ENCODE measurements around the gene SMU1. TPM values are rescaled to one million over a fixed set of nuclear protein-coding genes. Genes with fewer than 3 reads are reported as not detected.

SMU1 gene
- total and polyA plus RNA-seq, 4 experiments from 2014 or later: 21.8 to 33.0 (median 31.2) TPM

DNA sequence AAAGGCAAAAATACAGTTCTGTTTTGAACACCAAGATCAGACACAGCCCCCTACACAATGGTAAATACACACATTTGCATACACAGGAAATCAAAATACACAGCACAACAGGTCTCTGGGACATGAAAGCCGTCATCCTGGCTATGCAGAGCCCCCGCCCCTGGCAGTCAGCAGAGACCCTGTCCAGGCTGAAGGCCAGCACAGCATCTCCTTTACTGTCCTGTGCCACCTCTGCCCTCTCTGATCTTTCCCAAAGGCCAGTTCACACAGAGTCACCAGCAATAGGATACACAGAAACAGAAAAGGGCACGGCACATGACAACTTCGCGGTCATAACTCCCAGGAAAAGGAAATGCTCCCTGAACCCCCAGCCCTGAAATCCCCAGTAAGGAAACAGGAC is 34.2 kb upstream of the SMU1 start:
- Histone ChIP-seq H3K36me3 (ENCODE audit: insufficient read depth, low read length) (peaks cover 42% of the 10 kb centered on the region), H3K9me3 (ENCODE audit: control insufficient read depth in 1 of 2, low read length in 2 of 2) (no peaks in the 10 kb centered on the region), H3K27ac (ENCODE audit: low read depth, low read length) (no peak overlapping the region), H3K27me3 (ENCODE audit: insufficient read depth, low read length) (no peaks in the 10 kb centered on the region), H3K4me3 (ENCODE audit: low read length in 2 of 2) (no peak overlapping the region), H3K4me1 (ENCODE audit: insufficient read depth, low read length) (no peaks in the 10 kb centered on the region)
- Mint-ChIP-seq H3K27ac (peak overlapping the region in 6 of 7 donors; percentile 29 to 75 (median 62)), H3K36me3 (peaks cover 32 to 53% of the 10 kb centered on the region in 2 donors), H3K4me1 (peaks cover 0 to 8% (median 4%) of the 10 kb centered on the region in 4 donors), H3K27me3 (no peaks in the 10 kb centered on the region), H3K4me3 (no peak overlapping the region), H3K9me3 (no peaks in the 10 kb centered on the region)
- intact Hi-C loops (cut with micrococcal nuclease): no loop called here
- POLR2A ChIA-PET (ENCODE audit: partially characterized antibody): no interaction called here
- CTCF ChIA-PET (ENCODE audit: partially characterized antibody): no interaction called here
- DNase-seq: no peak

DNA sequence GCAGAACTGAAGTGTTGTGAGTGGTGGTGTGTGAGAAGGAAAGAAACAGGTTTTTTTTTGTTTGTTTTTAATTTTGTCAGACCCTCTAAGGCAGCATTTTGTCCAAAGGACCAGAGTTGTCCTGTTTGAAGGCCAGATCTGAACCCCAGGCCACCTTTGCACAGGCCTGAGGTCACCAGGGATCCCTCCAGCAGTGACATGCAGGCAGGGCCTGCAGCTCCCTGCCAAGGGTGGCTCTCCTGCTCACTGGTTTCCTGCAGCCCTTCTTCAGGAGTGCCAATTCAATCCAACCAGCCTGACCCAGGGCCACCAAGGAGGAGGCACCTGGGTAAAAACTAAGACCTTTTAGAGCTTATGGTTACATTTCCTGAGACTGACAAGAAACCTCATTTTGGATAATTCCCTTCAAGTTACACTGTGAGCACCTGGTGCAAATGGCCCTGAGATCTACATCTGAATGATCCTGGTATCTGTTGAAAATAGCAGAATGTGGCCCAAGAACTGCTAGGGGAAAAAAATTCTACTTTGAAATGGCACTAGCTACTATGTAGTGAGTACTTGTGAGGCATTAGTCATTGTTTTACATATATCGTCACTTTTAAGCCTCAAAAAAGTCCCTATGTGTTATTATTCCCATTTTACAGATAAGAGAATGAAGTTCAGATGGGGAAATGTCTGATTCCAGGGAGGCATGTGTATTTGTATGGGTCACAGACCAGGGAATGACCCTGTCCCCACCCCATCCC is 33.5 kb upstream of the SMU1 start:
- intact Hi-C loops (cut with micrococcal nuclease): no loop called here
- CTCF ChIA-PET (ENCODE audit: partially characterized antibody): interaction anchor here (1.2 kb wide), 2 partner anchors 27 to 61 kb away, joined by 3 to 4 read pairs; no protein-coding TSS in a partner anchor
- H3K36me3 Mint-ChIP-seq: peaks cover 32 to 46% of the 10 kb centered on the region in 2 donors

DNA sequence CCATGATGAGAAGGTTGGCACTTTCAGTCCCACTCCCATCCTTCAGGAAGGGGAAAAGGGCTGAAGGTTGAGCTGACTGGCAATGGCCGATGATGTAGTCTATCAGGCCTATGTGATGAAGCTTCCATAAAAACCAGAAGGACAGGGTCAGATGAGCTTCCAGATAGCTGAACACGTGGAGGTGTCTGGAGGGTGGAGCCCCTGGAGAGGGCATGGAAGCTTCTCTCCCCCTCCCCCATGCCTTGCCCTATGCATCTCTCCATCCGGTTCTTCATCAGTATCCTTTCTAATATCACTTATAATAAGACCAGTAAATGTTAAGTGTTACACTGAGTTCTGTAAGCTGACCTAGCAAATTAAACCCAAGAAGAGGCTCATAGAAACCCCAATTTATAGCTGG is 32.6 kb upstream of the SMU1 start:
- ChIA-PET POLR2A (ENCODE audit: partially characterized antibody) (interaction anchor here (0.9 to 1.8 kb wide), 2 partner anchors 37 to 58 kb away, joined by 4 to 5 read pairs; partner anchors contain the start of gene B4GALT1), CTCF (ENCODE audit: partially characterized antibody) (interaction anchor here (1.2 to 1.3 kb wide), 3 partner anchors 28 to 117 kb away, joined by 3 to 8 read pairs (median 4); no protein-coding TSS in a partner anchor)
- Mint-ChIP-seq H3K27ac (peak overlapping the region in 3 of 7 donors; percentile 27 to 40 (median 32)), H3K9me3 (no peaks in the 10 kb centered on the region), H3K4me1 (peaks cover 0 to 8% (median 5%) of the 10 kb centered on the region in 4 donors), H3K27me3 (no peaks in the 10 kb centered on the region), H3K36me3 (peaks cover 27 to 37% of the 10 kb centered on the region in 2 donors), H3K4me3 (no peak overlapping the region)
- Histone ChIP-seq H3K9me3 (ENCODE audit: control insufficient read depth in 1 of 2, low read length in 2 of 2) (no peaks in the 10 kb centered on the region), H3K4me1 (ENCODE audit: insufficient read depth, low read length) (no peaks in the 10 kb centered on the region), H3K36me3 (ENCODE audit: insufficient read depth, low read length) (peaks cover 26% of the 10 kb centered on the region), H3K27ac (ENCODE audit: low read depth, low read length) (no peak overlapping the region), H3K4me3 (ENCODE audit: low read length in 2 of 2) (no peak overlapping the region), H3K27me3 (ENCODE audit: insufficient read depth, low read length) (no peaks in the 10 kb centered on the region)
- intact Hi-C loops (cut with micrococcal nuclease): no loop called here
- no peak for DNase-seq

More for the DNA sequence above, 33.5 kb upstream of the SMU1 start:
- Histone ChIP-seq H3K36me3 (ENCODE audit: insufficient read depth, low read length) (peaks cover 35% of the 10 kb centered on the region), H3K27me3 (ENCODE audit: insufficient read depth, low read length) (no peaks in the 10 kb centered on the region), H3K4me1 (ENCODE audit: insufficient read depth, low read length) (no peaks in the 10 kb centered on the region), H3K4me3 (ENCODE audit: low read length in 2 of 2) (no peak overlapping the region), H3K9me3 (ENCODE audit: control insufficient read depth in 1 of 2, low read length in 2 of 2) (no peaks in the 10 kb centered on the region), H3K27ac (ENCODE audit: low read depth, low read length) (no peak overlapping the region)
- no peak for DNase-seq
- no peaks in the 10 kb centered on the region for H3K27me3 Mint-ChIP-seq
- H3K9me3 Mint-ChIP-seq: no peaks in the 10 kb centered on the region
- H3K4me1 Mint-ChIP-seq: peaks cover 0 to 8% (median 4%) of the 10 kb centered on the region in 4 donors
- POLR2A ChIA-PET (ENCODE audit: partially characterized antibody): interaction anchor here (1.8 kb wide), 1 partner anchor 57 kb away, joined by 4 read pairs; the partner anchor contains the start of gene B4GALT1
- peak overlapping the region in 6 of 7 donors; percentile 47 to 85 (median 64) for H3K27ac Mint-ChIP-seq
- H3K4me3 Mint-ChIP-seq: no peak overlapping the region

DNA sequence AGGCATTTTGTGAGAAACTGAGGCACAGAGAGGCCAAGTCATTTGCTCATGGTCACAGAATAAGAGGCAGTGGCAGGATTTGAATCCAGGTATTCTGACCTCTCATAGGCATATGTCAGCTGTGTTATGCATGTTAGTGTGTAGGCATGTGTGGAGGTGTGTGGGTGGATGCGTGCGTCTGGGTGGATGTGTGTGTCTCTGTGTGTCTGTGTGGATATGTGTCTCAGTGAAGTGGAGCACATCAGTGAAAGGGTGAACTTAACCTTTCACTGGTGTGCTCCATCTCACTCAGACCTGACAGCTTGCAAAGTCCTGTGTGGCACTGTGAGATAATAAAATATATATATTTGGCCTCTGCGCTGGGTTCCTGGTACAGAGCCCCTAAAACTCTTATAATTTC is 32.0 kb upstream of the SMU1 start:
- peak overlapping the region in 3 of 7 donors; percentile 3 to 56 (median 9) for H3K27ac Mint-ChIP-seq
- ChIA-PET POLR2A (ENCODE audit: partially characterized antibody) (interaction anchor here (0.6 to 1.8 kb wide), 3 partner anchors 38 to 61 kb away, joined by 4 to 5 read pairs (median 4); partner anchors contain the start of gene B4GALT1), CTCF (ENCODE audit: partially characterized antibody) (interaction anchor here (1.3 kb wide), 1 partner anchor 118 kb away, joined by 8 read pairs; no protein-coding TSS in a partner anchor)

DNA sequence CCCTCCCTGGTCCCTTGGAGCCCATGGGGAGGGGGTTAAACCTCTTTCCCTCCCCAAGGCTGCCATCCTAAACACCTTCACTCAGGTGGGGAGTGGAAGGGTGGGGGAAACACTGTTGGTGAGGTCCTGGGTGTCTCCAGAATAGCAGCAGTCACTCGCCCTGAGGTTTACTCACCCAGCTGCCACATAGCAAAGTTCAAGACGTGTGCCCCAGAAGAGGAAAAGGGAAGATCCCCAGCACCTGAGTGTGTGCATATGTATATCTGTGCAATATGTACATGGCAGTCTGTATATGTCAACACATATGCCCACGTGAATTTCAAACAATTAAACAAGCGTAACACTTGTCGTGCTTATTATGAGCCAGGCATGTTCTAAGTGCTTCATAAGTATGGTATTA is 31.3 kb upstream of the SMU1 start:
- H3K36me3 Mint-ChIP-seq: peaks cover 15 to 24% of the 10 kb centered on the region in 2 donors
- CTCF ChIA-PET (ENCODE audit: partially characterized antibody): no interaction called here

More for the DNA sequence above, 32.0 kb upstream of the SMU1 start:
- H3K9me3 Mint-ChIP-seq: no peaks in the 10 kb centered on the region
- intact Hi-C loops (cut with micrococcal nuclease): no loop called here
- peaks cover 0 to 8% (median 5%) of the 10 kb centered on the region in 4 donors for H3K4me1 Mint-ChIP-seq
- H3K27me3 Mint-ChIP-seq: no peaks in the 10 kb centered on the region
- no peak for DNase-seq
- H3K27me3 ChIP-seq (ENCODE audit: insufficient read depth, low read length): no peaks in the 10 kb centered on the region
- peaks cover 20% of the 10 kb centered on the region for H3K36me3 ChIP-seq (ENCODE audit: insufficient read depth, low read length)
- no peak overlapping the region for H3K27ac ChIP-seq (ENCODE audit: low read depth, low read length)
- H3K9me3 ChIP-seq (ENCODE audit: control insufficient read depth in 1 of 2, low read length in 2 of 2): no peaks in the 10 kb centered on the region
- H3K4me3 ChIP-seq (ENCODE audit: low read length in 2 of 2): no peak overlapping the region
- H3K36me3 Mint-ChIP-seq: peaks cover 21 to 31% of the 10 kb centered on the region in 2 donors
- no peaks in the 10 kb centered on the region for H3K4me1 ChIP-seq (ENCODE audit: insufficient read depth, low read length)
- no peak overlapping the region for H3K4me3 Mint-ChIP-seq

DNA sequence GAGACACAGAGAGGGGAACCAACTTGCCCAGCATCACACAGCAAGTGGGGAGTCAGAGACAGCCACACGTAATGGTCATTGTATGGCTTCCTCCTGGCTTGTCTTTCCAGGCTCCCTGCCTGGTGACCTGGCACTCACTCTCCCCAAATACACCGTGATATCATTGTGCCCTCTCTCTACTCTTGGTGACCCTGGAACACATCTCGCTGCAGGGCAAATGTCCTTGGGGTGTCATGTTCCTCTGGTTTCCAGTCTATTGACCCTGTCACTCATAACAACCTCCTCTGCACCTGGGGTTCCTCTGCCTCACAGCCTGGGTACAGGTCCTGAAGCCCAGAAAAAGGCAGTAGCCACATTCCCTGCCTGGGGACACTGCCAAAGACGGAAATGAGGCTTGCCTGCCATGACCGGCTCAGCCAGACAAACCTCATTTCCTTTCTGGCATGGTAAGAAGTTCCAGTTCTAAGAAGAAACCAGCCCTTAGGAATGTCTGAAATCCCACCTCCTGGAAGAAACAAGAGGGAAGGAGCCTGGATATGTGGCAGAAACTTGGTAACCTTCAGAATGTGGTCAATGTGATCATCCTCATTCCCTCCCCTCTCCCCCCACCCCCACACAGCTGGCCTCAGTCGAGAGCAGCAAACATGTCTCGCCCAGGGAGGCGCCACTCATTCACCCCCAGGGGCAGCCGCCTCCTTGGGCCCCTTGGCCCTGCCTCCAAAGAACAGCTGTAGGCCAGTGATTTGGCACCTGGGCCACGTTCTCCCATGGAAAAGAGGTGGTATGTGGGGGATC is 30.6 kb upstream of the SMU1 start:
- Histone ChIP-seq H3K27ac (ENCODE audit: low read depth, low read length) (no peak overlapping the region), H3K27me3 (ENCODE audit: insufficient read depth, low read length) (no peaks in the 10 kb centered on the region), H3K4me1 (ENCODE audit: insufficient read depth, low read length) (no peaks in the 10 kb centered on the region), H3K36me3 (ENCODE audit: insufficient read depth, low read length) (peaks cover 6% of the 10 kb centered on the region), H3K4me3 (ENCODE audit: low read length in 2 of 2) (no peak overlapping the region), H3K9me3 (ENCODE audit: control insufficient read depth in 1 of 2, low read length in 2 of 2) (no peaks in the 10 kb centered on the region)
- ChIA-PET CTCF (ENCODE audit: partially characterized antibody) (interaction anchor here (1.3 kb wide), 2 partner anchors 51 to 64 kb away, joined by 3 to 7 read pairs; no protein-coding TSS in a partner anchor), POLR2A (ENCODE audit: partially characterized antibody) (no interaction called here)
- peaks cover 0 to 8% (median 4%) of the 10 kb centered on the region in 4 donors for H3K4me1 Mint-ChIP-seq
- no peaks in the 10 kb centered on the region for H3K9me3 Mint-ChIP-seq
- no peak for DNase-seq
- H3K36me3 Mint-ChIP-seq: peaks cover 11 to 17% of the 10 kb centered on the region in 2 donors
- no peak overlapping the region for H3K4me3 Mint-ChIP-seq
- no peaks in the 10 kb centered on the region for H3K27me3 Mint-ChIP-seq
- intact Hi-C loops (cut with micrococcal nuclease): no loop called here
- peak overlapping the region in 6 of 7 donors; percentile 15 to 82 (median 47) for H3K27ac Mint-ChIP-seq

More for the DNA sequence above, 31.3 kb upstream of the SMU1 start:
- intact Hi-C loops (cut with micrococcal nuclease): no loop called here
- peak overlapping the region in 3 of 7 donors; percentile 13 to 56 (median 48) for H3K27ac Mint-ChIP-seq
- DNase-seq: no peak
- H3K4me3 Mint-ChIP-seq: no peak overlapping the region
- Histone ChIP-seq H3K4me3 (ENCODE audit: low read length in 2 of 2) (no peak overlapping the region), H3K4me1 (ENCODE audit: insufficient read depth, low read length) (no peaks in the 10 kb centered on the region), H3K27me3 (ENCODE audit: insufficient read depth, low read length) (no peaks in the 10 kb centered on the region), H3K36me3 (ENCODE audit: insufficient read depth, low read length) (peaks cover 13% of the 10 kb centered on the region), H3K27ac (ENCODE audit: low read depth, low read length) (no peak overlapping the region), H3K9me3 (ENCODE audit: control insufficient read depth in 1 of 2, low read length in 2 of 2) (no peaks in the 10 kb centered on the region)
- H3K27me3 Mint-ChIP-seq: no peaks in the 10 kb centered on the region
- POLR2A ChIA-PET (ENCODE audit: partially characterized antibody): no interaction called here
- H3K9me3 Mint-ChIP-seq: no peaks in the 10 kb centered on the region
- peaks cover 0 to 8% (median 5%) of the 10 kb centered on the region in 4 donors for H3K4me1 Mint-ChIP-seq
